ENCODE data around the gene EVA1A.

Gene EVA1A

GRCh38 chr2:75560768-75561565 lies at the start of gene EVA1A:
Gene EVA1A, minus strand, starts transcription at chr2:75560939. Its CDS starts 42,799 bp downstream, at chr2:75518140.
- no peak for DNase-seq (ENCODE audit: low read depth in 2 of 2)

GRCh38 chr2:75609937-75610508 lies 49.3 kb upstream of the EVA1A start:
- no peak for DNase-seq (ENCODE audit: low read depth in 2 of 2)

GRCh38 chr2:75609334-75609689 lies 48.6 kb upstream of the EVA1A start:
- no peak for DNase-seq (ENCODE audit: low read depth in 2 of 2)

GRCh38 chr2:75608684-75609333 lies 48.1 kb upstream of the EVA1A start:
- DNase-seq (ENCODE audit: low read depth in 2 of 2): peak; percentile 34 to 41

- DNase-seq (ENCODE audit: low read depth in 2 of 2): no peak
Measured at GRCh38 chr2:75607988-75608683, 47.4 kb upstream of the EVA1A start.

GRCh38 chr2:75607400-75607798 lies 46.7 kb upstream of the EVA1A start:
- DNase-seq (ENCODE audit: low read depth in 2 of 2): no peak

- DNase-seq (ENCODE audit: low read depth in 2 of 2): no peak
Measured at GRCh38 chr2:75606761-75607399, 46.1 kb upstream of the EVA1A start.

- no peak for DNase-seq (ENCODE audit: low read depth in 2 of 2)
Measured at GRCh38 chr2:75605770-75606529, 45.2 kb upstream of the EVA1A start.

- DNase-seq (ENCODE audit: low read depth in 2 of 2): no peak
Measured at GRCh38 chr2:75604484-75604883, 43.7 kb upstream of the EVA1A start.

GRCh38 chr2:75603477-75603876 lies 42.7 kb upstream of the EVA1A start:
- DNase-seq (ENCODE audit: low read depth in 2 of 2): no peak

- no peak for DNase-seq (ENCODE audit: low read depth in 2 of 2)
Measured at GRCh38 chr2:75602724-75603342, 42.1 kb upstream of the EVA1A start.

- DNase-seq (ENCODE audit: low read depth in 2 of 2): no peak
Measured at GRCh38 chr2:75600461-75601011, 39.8 kb upstream of the EVA1A start.

GRCh38 chr2:75598589-75599155 lies 37.9 kb upstream of the EVA1A start:
- no peak for DNase-seq (ENCODE audit: low read depth in 2 of 2)

GRCh38 chr2:75597949-75598348 lies 37.2 kb upstream of the EVA1A start:
- DNase-seq (ENCODE audit: low read depth in 2 of 2): no peak

GRCh38 chr2:75596784-75597183 lies 36.0 kb upstream of the EVA1A start:
- no peak for DNase-seq (ENCODE audit: low read depth in 2 of 2)

GRCh38 chr2:75595541-75596395 lies 35.0 kb upstream of the EVA1A start:
- DNase-seq (ENCODE audit: low read depth in 2 of 2): no peak

GRCh38 chr2:75594596-75594995 lies 33.9 kb upstream of the EVA1A start:
- DNase-seq (ENCODE audit: low read depth in 2 of 2): no peak

- DNase-seq (ENCODE audit: low read depth in 2 of 2): no peak
Measured at GRCh38 chr2:75592888-75593287, 32.1 kb upstream of the EVA1A start.

- DNase-seq (ENCODE audit: low read depth in 2 of 2): no peak
Measured at GRCh38 chr2:75592030-75592429, 31.3 kb upstream of the EVA1A start.
